Gastroesophageal sphincter (tissue), 3 donors: Measurements from ENCODE around the gene SCIN.

ENCODE experiments used
- CTCF ChIP-seq, 4 experiments: fragments of 200-600 bp in 2 of 4; fragments of 450-650 bp in 2 of 4; sonication (generic) in 1 of 4; IDR thresholded peaks; one replicate each; pipeline ENCODE4 v1.5.1; 2017 to 2019; ENCODE audit warnings: antibody characterized with exemption in 4 of 4, mild to moderate bottlenecking in 2 of 4, moderate library complexity in 2 of 4
- POLR2A ChIP-seq, 2 donors: fragments of 450-650 bp; IDR thresholded peaks; one replicate each; pipeline ENCODE4 v1.6.1; 2017; ENCODE audit warnings: antibody characterized with exemption in 2 of 2, mild to moderate bottlenecking in 2 of 2, moderate library complexity in 1 of 2

GRCh38 chr7:12641196-12641595 lies 70.7 kb downstream of the SCIN start:
- no peak for TF ChIP-seq POLR2A (IDR thresholded peaks at IDR 0.05)
- TF ChIP-seq CTCF (IDR thresholded peaks at IDR 0.05) = no peak
